Choroid plexus epithelial cell (primary cell): Measurements from ENCODE around the gene IMMP2L.
A peak's percentile ranks its signal among the peaks of the same experiment; 100 is the strongest.

Source experiments
- DNase-seq: peaks from one replicate; pipeline ENCODE4 v3.0.0-alpha.2; 2010; ENCODE audit warnings: low read depth
- H3K4me3 ChIP-seq: 2 replicates; pipeline ENCODE4 v1.5.1; 2011; ENCODE audit warnings: low read depth, mild to moderate bottlenecking, control low read depth, low read length, moderate library complexity
- TF ChIP-seq, protein P1 (sequence below): conservative IDR thresholded peaks from 2 replicates; pipeline ENCODE4 v1.5.1; 2011; ENCODE audit warnings: low read depth, mild to moderate bottlenecking, control low read depth, inconsistent platforms, low read length, moderate library complexity

Gene IMMP2L

DNA sequence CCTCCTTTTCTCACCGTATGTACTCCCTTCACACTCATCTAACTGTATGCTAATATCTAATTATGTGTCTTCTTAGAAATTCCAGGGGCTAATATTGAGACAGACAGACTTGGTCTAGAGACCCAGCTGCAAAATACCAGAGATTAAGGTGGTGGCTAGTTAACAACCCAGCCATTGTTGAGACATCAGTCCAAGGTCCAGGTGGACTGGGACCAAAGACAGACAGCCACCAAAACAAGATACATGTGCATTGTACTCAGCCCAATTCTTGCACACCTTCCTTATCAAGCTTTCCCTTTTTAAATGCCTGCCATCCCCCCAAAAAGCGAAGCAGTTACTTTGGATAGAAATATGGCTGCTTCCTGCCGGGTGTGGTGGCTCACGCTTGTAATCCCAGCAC is 514.7 kb downstream of the IMMP2L start:
- no peak overlapping the region for H3K4me3 ChIP-seq
- DNase-seq = no peak
- TF ChIP-seq, protein P1, sequence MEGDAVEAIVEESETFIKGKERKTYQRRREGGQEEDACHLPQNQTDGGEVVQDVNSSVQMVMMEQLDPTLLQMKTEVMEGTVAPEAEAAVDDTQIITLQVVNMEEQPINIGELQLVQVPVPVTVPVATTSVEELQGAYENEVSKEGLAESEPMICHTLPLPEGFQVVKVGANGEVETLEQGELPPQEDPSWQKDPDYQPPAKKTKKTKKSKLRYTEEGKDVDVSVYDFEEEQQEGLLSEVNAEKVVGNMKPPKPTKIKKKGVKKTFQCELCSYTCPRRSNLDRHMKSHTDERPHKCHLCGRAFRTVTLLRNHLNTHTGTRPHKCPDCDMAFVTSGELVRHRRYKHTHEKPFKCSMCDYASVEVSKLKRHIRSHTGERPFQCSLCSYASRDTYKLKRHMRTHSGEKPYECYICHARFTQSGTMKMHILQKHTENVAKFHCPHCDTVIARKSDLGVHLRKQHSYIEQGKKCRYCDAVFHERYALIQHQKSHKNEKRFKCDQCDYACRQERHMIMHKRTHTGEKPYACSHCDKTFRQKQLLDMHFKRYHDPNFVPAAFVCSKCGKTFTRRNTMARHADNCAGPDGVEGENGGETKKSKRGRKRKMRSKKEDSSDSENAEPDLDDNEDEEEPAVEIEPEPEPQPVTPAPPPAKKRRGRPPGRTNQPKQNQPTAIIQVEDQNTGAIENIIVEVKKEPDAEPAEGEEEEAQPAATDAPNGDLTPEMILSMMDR = no peak

DNA sequence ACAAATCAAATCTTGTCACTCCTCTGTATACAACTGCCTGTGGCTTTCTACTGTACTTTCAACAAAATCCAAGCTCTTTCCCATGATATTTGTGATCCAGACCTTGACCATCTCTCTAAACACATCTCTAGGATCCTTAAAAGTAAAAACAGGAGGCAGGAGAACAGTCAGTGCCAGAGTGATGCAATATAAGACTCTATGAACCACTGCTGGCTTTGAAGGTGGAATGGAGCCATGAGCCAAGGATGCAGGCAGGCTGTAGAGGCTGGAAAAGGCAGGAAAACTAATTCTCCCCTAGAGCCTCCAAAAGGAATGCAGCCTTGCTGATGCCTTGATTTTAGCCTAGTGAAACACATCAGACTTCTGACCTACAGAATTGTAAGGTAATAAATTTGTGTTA is 516.8 kb downstream of the IMMP2L start:
- H3K4me3 ChIP-seq = no peak overlapping the region
- TF ChIP-seq, protein P1 = no peak
- DNase-seq = no peak

GRCh38 chr7:111043561-111043960 is 518.7 kb downstream of the IMMP2L start:
- TF ChIP-seq, protein P1 = no peak

DNA sequence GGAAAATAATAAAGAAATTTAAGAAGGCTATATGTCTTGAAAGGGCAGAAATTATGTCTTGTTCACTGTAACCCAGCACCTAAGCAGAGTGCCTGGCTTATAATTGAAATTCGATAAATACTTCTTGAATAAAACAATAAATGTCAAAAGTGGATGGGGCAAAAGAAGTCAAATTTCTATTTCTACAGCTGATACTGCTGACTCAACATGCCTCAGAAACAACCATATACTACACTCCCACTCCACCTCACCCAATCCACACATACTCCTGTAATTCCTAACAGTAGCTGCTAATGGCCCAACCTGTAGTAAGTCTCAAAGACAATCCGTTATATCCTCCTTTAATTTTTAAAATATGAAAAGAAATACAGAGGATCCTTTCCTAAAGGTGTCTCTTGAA is 519.5 kb downstream of the IMMP2L start:
- no peak overlapping the region for H3K4me3 ChIP-seq
- DNase-seq = no peak
- TF ChIP-seq, protein P1 = no peak

More at GRCh38 chr7:111043561-111043960, 518.7 kb downstream of the IMMP2L start:
- no peak for DNase-seq
- no peak overlapping the region for H3K4me3 ChIP-seq

DNA sequence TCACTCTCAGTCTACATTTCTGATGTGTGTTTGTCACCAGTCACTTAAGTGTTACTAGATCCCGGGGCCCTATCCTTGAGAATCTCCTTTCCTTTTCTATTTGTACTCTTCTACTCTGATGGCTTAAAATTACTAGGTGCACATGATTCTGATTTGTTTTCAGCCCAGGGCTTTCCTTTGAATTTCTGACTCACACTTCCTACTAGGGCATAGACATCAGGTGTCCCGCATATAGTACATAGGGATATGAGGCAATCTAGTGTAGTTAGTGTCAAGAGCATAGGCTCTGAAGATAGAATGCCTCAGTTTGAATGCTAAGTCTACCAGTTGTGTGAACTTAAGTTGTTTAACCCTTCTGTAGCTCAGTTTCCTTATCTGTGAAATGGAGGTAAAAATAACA is 520.7 kb downstream of the IMMP2L start:
- peak; percentile 56 for DNase-seq
- TF ChIP-seq, protein P1 = no peak
- H3K4me3 ChIP-seq = no peak overlapping the region

DNA sequence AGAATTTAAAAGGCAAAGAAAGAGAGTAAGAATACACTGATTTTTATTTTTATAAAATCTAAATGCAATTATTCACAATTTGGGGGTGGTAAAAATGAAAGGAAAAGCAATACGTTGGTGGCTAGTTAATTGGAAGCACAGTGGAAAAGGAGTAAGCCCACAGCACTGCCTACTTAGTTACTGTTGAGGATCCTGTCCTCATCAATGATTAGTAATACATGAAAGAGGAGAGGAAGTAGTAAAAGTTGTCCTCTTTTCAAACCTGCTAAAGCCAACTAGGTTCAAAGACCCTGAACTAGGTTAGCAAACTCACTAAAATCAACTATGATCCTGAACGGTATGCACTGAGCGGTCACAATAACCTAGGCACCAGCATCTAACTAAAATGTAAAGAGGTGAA is 524.1 kb downstream of the IMMP2L start:
- TF ChIP-seq, protein P1 = no peak
- DNase-seq = no peak
- no peak overlapping the region for H3K4me3 ChIP-seq

- no peak overlapping the region for H3K4me3 ChIP-seq
- no peak for DNase-seq
- TF ChIP-seq, protein P1 = no peak
Measured at GRCh38 chr7:111031916-111032315, 530.4 kb downstream of the IMMP2L start.
